Stomach (tissue), 4 donors: Measurements from ENCODE around the gene TRH.

Experiments
- POLR2A ChIP-seq, 4 donors: fragments of 450-650 bp; IDR thresholded peaks; one replicate each; pipeline ENCODE4 v1.6.1; 2016; ENCODE audit warnings: antibody characterized with exemption in 4 of 4, control low read depth in 2 of 4, mild to moderate bottlenecking in 1 of 4, moderate library complexity in 1 of 4
- POLR2AphosphoS5 ChIP-seq, 3 donors: sonication (generic); formaldehyde crosslinking; IDR thresholded peaks; one replicate each; pipeline ENCODE4 v1.6.1; 2016; ENCODE audit warnings: antibody characterized with exemption in 3 of 3
- TF ChIP-seq, protein P1 (sequence below), 7 experiments: fragments of 450-650 bp in 4 of 7; fragments of 200-600 bp in 3 of 7; sonication (generic) in 3 of 7; IDR thresholded peaks; one replicate each; pipeline ENCODE4 v1.5.1; 2016 to 2019; ENCODE audit warnings: antibody characterized with exemption in 7 of 7, control low read depth in 2 of 7, mild to moderate bottlenecking in 1 of 7

DNA sequence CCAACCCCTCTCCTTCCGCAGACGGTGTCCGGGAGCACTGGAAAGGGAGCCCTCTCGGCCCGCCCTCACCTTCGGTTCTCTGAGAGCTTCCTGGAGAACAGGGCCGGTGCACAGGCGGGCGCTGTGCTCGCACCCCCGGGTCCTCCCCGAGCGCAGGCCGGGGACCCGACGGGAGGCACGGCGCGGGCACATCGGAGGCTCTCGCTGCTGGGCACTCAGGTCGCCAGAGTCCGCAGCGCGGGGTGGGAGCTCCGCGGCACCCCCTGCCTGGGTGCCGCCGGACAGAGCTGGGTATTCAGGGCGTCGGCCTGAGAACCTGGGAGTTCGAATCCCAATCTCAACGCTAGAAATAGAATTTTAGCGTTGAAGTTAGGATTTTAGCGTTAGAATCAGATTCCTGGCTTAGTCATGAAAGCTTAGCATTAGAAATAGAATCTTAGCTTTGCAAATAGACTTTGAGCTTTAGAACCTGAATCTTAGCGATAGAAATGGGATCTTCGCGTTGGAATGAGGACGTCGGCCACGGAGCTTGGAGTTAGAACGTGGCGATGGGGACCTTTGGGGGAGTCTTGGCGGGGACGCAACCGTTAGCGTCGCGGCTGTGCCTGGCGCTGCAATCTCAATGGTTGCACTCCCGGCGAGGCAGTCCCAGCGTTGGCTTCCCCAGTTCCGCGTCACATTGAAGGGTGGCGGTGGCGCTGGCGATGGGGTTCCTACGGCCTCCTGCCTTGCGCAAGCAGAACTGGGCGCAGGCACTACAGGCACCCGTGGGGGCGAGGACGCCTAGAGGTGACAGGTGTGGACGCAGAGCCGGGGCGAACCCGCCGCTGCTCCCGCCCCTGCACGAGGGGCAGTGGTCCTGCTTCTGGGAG lies 549 bp downstream of the TRH start:
- TF ChIP-seq, protein P1, sequence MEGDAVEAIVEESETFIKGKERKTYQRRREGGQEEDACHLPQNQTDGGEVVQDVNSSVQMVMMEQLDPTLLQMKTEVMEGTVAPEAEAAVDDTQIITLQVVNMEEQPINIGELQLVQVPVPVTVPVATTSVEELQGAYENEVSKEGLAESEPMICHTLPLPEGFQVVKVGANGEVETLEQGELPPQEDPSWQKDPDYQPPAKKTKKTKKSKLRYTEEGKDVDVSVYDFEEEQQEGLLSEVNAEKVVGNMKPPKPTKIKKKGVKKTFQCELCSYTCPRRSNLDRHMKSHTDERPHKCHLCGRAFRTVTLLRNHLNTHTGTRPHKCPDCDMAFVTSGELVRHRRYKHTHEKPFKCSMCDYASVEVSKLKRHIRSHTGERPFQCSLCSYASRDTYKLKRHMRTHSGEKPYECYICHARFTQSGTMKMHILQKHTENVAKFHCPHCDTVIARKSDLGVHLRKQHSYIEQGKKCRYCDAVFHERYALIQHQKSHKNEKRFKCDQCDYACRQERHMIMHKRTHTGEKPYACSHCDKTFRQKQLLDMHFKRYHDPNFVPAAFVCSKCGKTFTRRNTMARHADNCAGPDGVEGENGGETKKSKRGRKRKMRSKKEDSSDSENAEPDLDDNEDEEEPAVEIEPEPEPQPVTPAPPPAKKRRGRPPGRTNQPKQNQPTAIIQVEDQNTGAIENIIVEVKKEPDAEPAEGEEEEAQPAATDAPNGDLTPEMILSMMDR (IDR thresholded peaks at IDR 0.05), result no peak
- no peak for TF ChIP-seq POLR2AphosphoS5 (IDR thresholded peaks at IDR 0.05)
- no peak for TF ChIP-seq POLR2A (IDR thresholded peaks at IDR 0.05)
